AG04450 (cell line): ENCODE measurements around the gene IL10. TPM values are rescaled to one million over a fixed set of nuclear protein-coding genes. Genes with fewer than 3 reads are reported as not detected.

Source experiments
- CTCF ChIA-PET: fragments of 300-600, 350-600 bp; formaldehyde crosslinking; extraction: SDS; loops from one replicate; lab custom pipeline; 2022; ENCODE audit warnings: antibody characterized with exemption, inconsistent platforms; lab: Charles Lee
- POLR2A ChIA-PET: fragments of 350-600 bp; formaldehyde crosslinking; extraction: SDS; loops from one replicate; lab custom pipeline; 2021; ENCODE audit warnings: antibody characterized with exemption, inconsistent platforms; lab: Yijun Ruan, JAX
- DNase-seq: peaks from one replicate; pipeline ENCODE4 v3.0.0-alpha.2; 2011; ENCODE audit warnings: low read depth, low spot score
- H3K27ac ChIP-seq: one replicate; pipeline ENCODE4 v1.5.1; 2012; ENCODE audit warnings: low read depth, low read length, control low read depth
- H3K27me3 ChIP-seq: one replicate; pipeline ENCODE4 v1.6.0; 2012; ENCODE audit warnings: low read length; ENCODE audit not compliant: control insufficient read depth, insufficient read depth
- H3K4me3 ChIP-seq: 2 replicates; pipeline ENCODE4 v1.5.1; 2011; ENCODE audit warnings: mild to moderate bottlenecking, low read depth, low read length, control low read depth
- H3K9me3 ChIP-seq: 2 replicates; pipeline ENCODE4 v1.5.1; 2012; ENCODE audit warnings: low read length; ENCODE audit not compliant: control insufficient read depth, insufficient read depth
- polyA plus RNA-seq: library from polyadenylated mRNA; depleted of rRNA; stranded (reverse); fragments of >200 nt; gene quantifications from 2 replicates; pipeline ENCODE4 v1.2.3, GENCODE V29; 2011
- TF ChIP-seq, protein P1 (sequence below): IDR thresholded peaks from 2 replicates; pipeline ENCODE4 v1.5.1; 2011; ENCODE audit warnings: low read depth, low read length, control low read depth, inconsistent platforms

IL10 gene
- polyA plus RNA-seq, 1 experiment: not detected

DNA sequence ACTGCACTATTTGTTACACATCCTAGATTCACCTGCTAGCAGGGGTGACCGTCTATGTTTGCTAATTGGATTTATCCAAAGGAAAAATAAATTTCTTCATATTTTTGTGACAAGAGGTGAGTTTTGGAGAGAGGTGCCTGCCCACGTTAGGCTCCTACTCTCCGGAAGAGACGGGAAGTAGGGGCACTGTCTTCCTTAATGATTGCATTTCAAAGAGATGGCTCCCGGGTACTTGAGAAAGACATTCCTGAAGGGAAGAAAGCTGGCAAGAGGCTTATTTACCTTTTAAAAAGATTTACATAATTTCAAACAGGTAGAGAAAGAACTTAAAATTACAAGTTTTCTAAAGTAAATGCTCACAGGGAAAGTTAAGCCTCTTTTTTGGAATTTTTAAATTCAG lies 20.4 kb downstream of the IL10 start:
- ChIA-PET POLR2A (no interaction called here), CTCF (interaction anchor here (0.6 to 1.4 kb wide), 3 partner anchors 25 to 163 kb away, joined by 3 to 4 read pairs (median 4); no protein-coding TSS in a partner anchor)
- H3K4me3 ChIP-seq: no peak overlapping the region
- peaks cover 3% of the 10 kb centered on the region; the same call in 1 of the 2 replicates for H3K9me3 ChIP-seq
- DNase-seq: no peak
- no peaks in the 10 kb centered on the region for H3K27me3 ChIP-seq
- no peak overlapping the region for H3K27ac ChIP-seq
- TF ChIP-seq, protein P1, sequence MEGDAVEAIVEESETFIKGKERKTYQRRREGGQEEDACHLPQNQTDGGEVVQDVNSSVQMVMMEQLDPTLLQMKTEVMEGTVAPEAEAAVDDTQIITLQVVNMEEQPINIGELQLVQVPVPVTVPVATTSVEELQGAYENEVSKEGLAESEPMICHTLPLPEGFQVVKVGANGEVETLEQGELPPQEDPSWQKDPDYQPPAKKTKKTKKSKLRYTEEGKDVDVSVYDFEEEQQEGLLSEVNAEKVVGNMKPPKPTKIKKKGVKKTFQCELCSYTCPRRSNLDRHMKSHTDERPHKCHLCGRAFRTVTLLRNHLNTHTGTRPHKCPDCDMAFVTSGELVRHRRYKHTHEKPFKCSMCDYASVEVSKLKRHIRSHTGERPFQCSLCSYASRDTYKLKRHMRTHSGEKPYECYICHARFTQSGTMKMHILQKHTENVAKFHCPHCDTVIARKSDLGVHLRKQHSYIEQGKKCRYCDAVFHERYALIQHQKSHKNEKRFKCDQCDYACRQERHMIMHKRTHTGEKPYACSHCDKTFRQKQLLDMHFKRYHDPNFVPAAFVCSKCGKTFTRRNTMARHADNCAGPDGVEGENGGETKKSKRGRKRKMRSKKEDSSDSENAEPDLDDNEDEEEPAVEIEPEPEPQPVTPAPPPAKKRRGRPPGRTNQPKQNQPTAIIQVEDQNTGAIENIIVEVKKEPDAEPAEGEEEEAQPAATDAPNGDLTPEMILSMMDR: no peak

DNA sequence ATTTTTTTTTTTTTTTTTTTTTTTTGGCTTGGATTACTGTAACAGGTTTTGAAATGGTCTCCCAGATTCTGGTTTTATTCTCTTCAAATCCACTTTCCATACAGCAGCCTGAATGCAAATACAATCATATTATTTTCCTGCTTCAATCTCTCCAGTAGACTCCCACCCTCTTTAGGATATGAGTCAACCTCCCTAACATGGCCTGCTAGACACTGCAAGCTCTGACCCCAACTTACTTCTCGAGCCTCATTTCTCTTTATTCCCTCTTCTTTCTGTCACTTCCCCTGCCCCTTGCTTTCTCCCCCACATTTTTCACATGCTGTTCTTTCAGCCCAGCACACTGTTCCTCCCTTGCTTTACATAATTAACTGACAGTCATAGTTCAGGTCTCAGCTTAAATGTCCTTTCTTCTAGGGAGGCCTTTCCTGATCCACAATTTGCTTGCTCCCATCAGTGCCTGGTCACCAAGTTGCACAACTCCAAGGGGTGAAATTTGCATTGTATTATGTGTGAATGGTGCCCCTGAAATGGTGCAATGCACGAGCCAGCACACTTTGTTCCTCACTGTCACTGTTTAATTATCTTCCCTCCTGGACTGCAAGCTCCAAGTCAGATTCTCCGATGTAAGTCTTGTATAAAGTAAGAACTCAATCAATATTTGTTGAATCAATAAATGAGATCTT lies 23.8 kb downstream of the IL10 start:
- TF ChIP-seq, protein P1: no peak
- Histone ChIP-seq H3K27me3 (no peaks in the 10 kb centered on the region), H3K4me3 (no peak overlapping the region), H3K9me3 (no peaks in the 10 kb centered on the region), H3K27ac (no peak overlapping the region)
- CTCF ChIA-PET: interaction anchor here (0.6 to 2.5 kb wide), 6 partner anchors 13 to 262 kb away, joined by 3 to 16 read pairs (median 5); no protein-coding TSS in a partner anchor
- POLR2A ChIA-PET: interaction anchor here (0.6 kb wide), 1 partner anchor 118 kb away, joined by 3 read pairs; no protein-coding TSS in a partner anchor
- no peak for DNase-seq

DNA sequence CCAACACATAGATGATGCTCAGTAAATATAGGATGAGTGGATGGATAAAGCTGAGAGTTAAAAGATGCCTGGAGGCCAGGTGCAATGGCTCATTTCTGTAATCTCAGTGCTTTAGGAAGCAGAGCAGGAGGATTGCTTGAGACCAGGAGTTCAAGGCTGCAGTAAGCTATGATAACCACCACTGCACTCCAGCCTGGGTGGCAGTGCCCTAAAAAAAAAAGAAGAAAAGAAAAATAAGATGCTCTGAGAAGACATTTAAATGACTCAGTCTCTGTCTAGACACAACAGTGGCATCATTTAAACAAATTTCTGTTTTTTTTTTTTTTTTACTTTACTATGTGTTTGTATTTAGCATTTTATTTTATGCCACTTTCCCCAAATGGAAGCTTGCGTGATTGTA lies 27.0 kb downstream of the IL10 start:
- CTCF ChIA-PET: interaction anchor here (0.7 to 1.8 kb wide), 7 partner anchors 8 to 224 kb away, joined by 3 to 7 read pairs (median 3); partner anchors contain the start of gene IL20
- H3K9me3 ChIP-seq: no peaks in the 10 kb centered on the region
- TF ChIP-seq, protein P1: no peak
- POLR2A ChIA-PET: interaction anchor here (1.2 kb wide), 1 partner anchor 21 kb away, joined by 3 read pairs; no protein-coding TSS in a partner anchor
- H3K27me3 ChIP-seq: no peaks in the 10 kb centered on the region
- DNase-seq: no peak
- H3K27ac ChIP-seq: no peak overlapping the region
- no peak overlapping the region for H3K4me3 ChIP-seq

DNA sequence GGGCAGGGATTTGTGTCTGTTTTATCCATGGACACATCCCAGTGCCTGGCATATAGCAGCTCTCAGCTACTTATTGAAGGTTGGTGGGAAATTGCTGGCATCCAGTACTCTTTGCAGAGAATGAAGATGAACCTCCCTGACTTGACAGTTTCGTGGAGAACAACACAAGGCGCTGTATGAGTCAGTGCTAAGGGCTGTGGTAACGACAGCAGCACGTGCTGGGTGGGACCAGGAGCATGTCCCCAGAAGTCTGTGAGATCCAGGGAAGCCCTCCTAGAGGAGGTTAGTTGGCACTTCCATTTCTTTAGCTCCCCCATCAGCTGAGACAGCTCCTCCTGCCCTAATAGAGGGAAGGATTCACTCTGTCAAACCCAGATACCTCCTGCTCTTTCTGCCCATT lies 27.6 kb downstream of the IL10 start:
- Histone ChIP-seq H3K27me3 (no peaks in the 10 kb centered on the region), H3K9me3 (no peaks in the 10 kb centered on the region), H3K27ac (no peak overlapping the region), H3K4me3 (no peak overlapping the region)
- CTCF ChIA-PET: interaction anchor here (0.7 to 1.8 kb wide), 6 partner anchors 8 to 167 kb away, joined by 3 to 7 read pairs (median 4); partner anchors contain the start of gene IL20
- POLR2A ChIA-PET: interaction anchor here (1.2 kb wide), 1 partner anchor 21 kb away, joined by 3 read pairs; no protein-coding TSS in a partner anchor
- TF ChIP-seq, protein P1: no peak
- no peak for DNase-seq
